MM.1S (cell line): Measurements from ENCODE around the gene FYN.

Experiments
- DNase-seq: peaks from one replicate; pipeline ENCODE4 v3.0.0-alpha.2; 2015
- H2AFZ ChIP-seq: fragments of 300-600 bp; sonication (generic); 2 replicates; pipeline ENCODE4 v1.6.0; 2016; ENCODE audit warnings: antibody characterized with exemption, low read length
- H3F3A ChIP-seq: fragments of 300-600 bp; sonication (generic); 2 replicates; pipeline ENCODE4 v1.6.1; 2016; ENCODE audit warnings: mild to moderate bottlenecking, antibody characterized with exemption, low read length, moderate library complexity, mixed read lengths; ENCODE audit not compliant: insufficient read depth
- H3K27ac ChIP-seq: fragments of 300-600 bp; sonication (generic); 2 replicates; pipeline ENCODE4 v1.5.1; 2016; ENCODE audit warnings: mild to moderate bottlenecking, low read length
- H3K27me3 ChIP-seq: fragments of 300-600 bp; sonication (generic); replicated peaks from 2 replicates; pipeline ENCODE4 v1.6.0; 2016; ENCODE audit warnings: low read length; ENCODE audit not compliant: insufficient read depth
- H3K36me3 ChIP-seq: fragments of 300-600 bp; sonication (generic); replicated peaks from 2 replicates; pipeline ENCODE4 v1.6.1; 2016; ENCODE audit warnings: mild to moderate bottlenecking, low read length, mixed read lengths; ENCODE audit not compliant: insufficient read depth
- H3K4me1 ChIP-seq: fragments of 300-600 bp; sonication (generic); 2 replicates; pipeline ENCODE4 v1.6.1; 2016; ENCODE audit warnings: low read length, mixed read lengths
- H3K4me2 ChIP-seq: fragments of 300-600 bp; sonication (generic); 2 replicates; pipeline ENCODE4 v1.6.0; 2016; ENCODE audit warnings: low read depth, low read length
- H3K4me3 ChIP-seq: fragments of 300-600 bp; sonication (generic); 2 replicates; pipeline ENCODE4 v1.5.1; 2016; ENCODE audit warnings: low read length, mixed read lengths
- H3K79me2 ChIP-seq: fragments of 300-600 bp; sonication (generic); 2 replicates; pipeline ENCODE4 v1.6.1; 2016; ENCODE audit warnings: mixed run types, low read length, mixed read lengths
- H3K9ac ChIP-seq: fragments of 300-600 bp; sonication (generic); 2 replicates; pipeline ENCODE4 v1.6.1; 2016; ENCODE audit warnings: low read length, mixed read lengths
- H3K9me2 ChIP-seq: fragments of 300-600 bp; sonication (generic); replicated peaks from 2 replicates; pipeline ENCODE4 v1.6.1; 2016; ENCODE audit warnings: mild to moderate bottlenecking, low read length, mixed read lengths; ENCODE audit not compliant: insufficient read depth
- H3K9me3 ChIP-seq: fragments of 300-600 bp; sonication (generic); replicated peaks from 2 replicates; pipeline ENCODE4 v1.6.1; 2016; ENCODE audit warnings: mild to moderate bottlenecking, low read length, mixed read lengths; ENCODE audit not compliant: insufficient read depth
- H4K20me1 ChIP-seq: fragments of 300-600 bp; sonication (generic); 2 replicates; pipeline ENCODE4 v1.6.1; 2016; ENCODE audit warnings: mild to moderate bottlenecking, low read length, moderate library complexity, mixed read lengths; ENCODE audit not compliant: insufficient read depth
- EZH2 ChIP-seq: fragments of 300-600 bp; sonication (generic); optimal IDR thresholded peaks from 2 replicates; pipeline ENCODE3; 2017; ENCODE audit warnings: low read depth, mild to moderate bottlenecking, antibody characterized with exemption, low read length, mixed read lengths
- EZH2phosphoT487 ChIP-seq: fragments of 300-600 bp; sonication (generic); IDR thresholded peaks from 2 replicates; pipeline ENCODE4 v1.6.1; 2018; ENCODE audit warnings: antibody characterized with exemption, low read length
- TF ChIP-seq, protein P1 (sequence below): fragments of 300-600 bp; sonication (generic); IDR thresholded peaks from 2 replicates; pipeline ENCODE4 v1.5.1; 2016; ENCODE audit warnings: antibody characterized with exemption, low read length, mixed read lengths

Gene FYN

GRCh38 chr6:111842891-111843290 lies 30.4 kb downstream of the FYN start:
- Histone ChIP-seq H3K27me3 (no peaks in the 10 kb centered on the region), H3K4me3 (peak overlapping the region; percentile 26), H3K4me2 (peak overlapping the region; percentile 61), H3K36me3 (no peaks in the 10 kb centered on the region), H3K9me2 (no peaks in the 10 kb centered on the region), H3K9ac (peak overlapping the region; percentile 22; the same call in 1 of the 2 replicates), H3F3A (peaks cover 37% of the 10 kb centered on the region), H3K9me3 (no peaks in the 10 kb centered on the region), H2AFZ (no peak overlapping the region), H4K20me1 (no peaks in the 10 kb centered on the region), H3K27ac (peak overlapping the region; percentile 77), H3K4me1 (peaks cover 50% of the 10 kb centered on the region), H3K79me2 (no peaks in the 10 kb centered on the region)
- TF ChIP-seq EZH2phosphoT487 (no peak), EZH2 (no peak)
- TF ChIP-seq, protein P1, sequence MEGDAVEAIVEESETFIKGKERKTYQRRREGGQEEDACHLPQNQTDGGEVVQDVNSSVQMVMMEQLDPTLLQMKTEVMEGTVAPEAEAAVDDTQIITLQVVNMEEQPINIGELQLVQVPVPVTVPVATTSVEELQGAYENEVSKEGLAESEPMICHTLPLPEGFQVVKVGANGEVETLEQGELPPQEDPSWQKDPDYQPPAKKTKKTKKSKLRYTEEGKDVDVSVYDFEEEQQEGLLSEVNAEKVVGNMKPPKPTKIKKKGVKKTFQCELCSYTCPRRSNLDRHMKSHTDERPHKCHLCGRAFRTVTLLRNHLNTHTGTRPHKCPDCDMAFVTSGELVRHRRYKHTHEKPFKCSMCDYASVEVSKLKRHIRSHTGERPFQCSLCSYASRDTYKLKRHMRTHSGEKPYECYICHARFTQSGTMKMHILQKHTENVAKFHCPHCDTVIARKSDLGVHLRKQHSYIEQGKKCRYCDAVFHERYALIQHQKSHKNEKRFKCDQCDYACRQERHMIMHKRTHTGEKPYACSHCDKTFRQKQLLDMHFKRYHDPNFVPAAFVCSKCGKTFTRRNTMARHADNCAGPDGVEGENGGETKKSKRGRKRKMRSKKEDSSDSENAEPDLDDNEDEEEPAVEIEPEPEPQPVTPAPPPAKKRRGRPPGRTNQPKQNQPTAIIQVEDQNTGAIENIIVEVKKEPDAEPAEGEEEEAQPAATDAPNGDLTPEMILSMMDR = no peak
- peak; percentile 82 for DNase-seq

DNA sequence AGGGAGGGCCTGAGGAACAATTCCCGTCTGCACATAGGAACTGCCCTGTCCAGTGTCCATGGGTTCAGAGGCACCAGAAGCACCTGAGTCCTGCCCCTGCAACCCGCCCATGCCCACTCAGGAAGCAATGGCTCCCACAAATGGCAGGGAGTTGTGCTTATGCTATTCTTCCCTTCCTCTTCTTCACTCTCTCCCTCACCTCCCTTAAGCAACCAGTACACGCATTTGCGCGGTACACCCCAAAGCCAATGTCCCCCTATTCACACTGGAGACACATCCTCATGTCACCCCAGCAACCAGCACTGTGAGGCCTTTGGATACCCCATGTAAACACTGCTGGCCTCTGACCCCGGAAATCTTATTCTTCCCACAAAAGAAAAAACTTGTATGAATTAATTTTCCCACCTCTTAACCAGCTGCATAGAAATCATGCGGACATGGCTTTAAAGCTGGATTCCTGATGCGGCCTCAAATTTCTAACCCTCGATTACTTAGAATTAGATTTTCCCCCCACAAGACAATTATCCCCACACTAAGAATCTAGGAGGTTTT lies 30.9 kb downstream of the FYN start:
- Histone ChIP-seq H3K27me3 (no peaks in the 10 kb centered on the region), H3F3A (peaks cover 37% of the 10 kb centered on the region), H3K9me3 (no peaks in the 10 kb centered on the region), H4K20me1 (no peaks in the 10 kb centered on the region), H3K36me3 (no peaks in the 10 kb centered on the region), H3K9ac (peak overlapping the region; percentile 22; the same call in 1 of the 2 replicates), H3K9me2 (no peaks in the 10 kb centered on the region), H3K27ac (peak overlapping the region; percentile 77; the same call in 1 of the 2 replicates), H2AFZ (no peak overlapping the region), H3K79me2 (no peaks in the 10 kb centered on the region), H3K4me1 (peaks cover 50% of the 10 kb centered on the region), H3K4me3 (peak overlapping the region; percentile 26; the same call in 1 of the 2 replicates), H3K4me2 (peak overlapping the region; percentile 61)
- DNase-seq = no peak
- TF ChIP-seq EZH2phosphoT487 (no peak), EZH2 (no peak)
- TF ChIP-seq, protein P1 = no peak

GRCh38 chr6:111841822-111842221 lies 31.4 kb downstream of the FYN start:
- peak overlapping the region; percentile 77; the same call in 1 of the 2 replicates for H3K27ac ChIP-seq
- H3K79me2 ChIP-seq = no peaks in the 10 kb centered on the region
- H3K9me3 ChIP-seq = no peaks in the 10 kb centered on the region
- DNase-seq = no peak
- H3K4me1 ChIP-seq = peaks cover 47% of the 10 kb centered on the region
- H3K9ac ChIP-seq = no peak overlapping the region
- H3K27me3 ChIP-seq = no peaks in the 10 kb centered on the region
- peaks cover 37% of the 10 kb centered on the region for H3F3A ChIP-seq
- no peaks in the 10 kb centered on the region for H3K36me3 ChIP-seq
- H3K4me3 ChIP-seq = no peak overlapping the region
- no peak for TF ChIP-seq EZH2phosphoT487
- TF ChIP-seq, protein P1 = no peak
- TF ChIP-seq EZH2 = no peak
- no peak overlapping the region for H2AFZ ChIP-seq
- no peaks in the 10 kb centered on the region for H4K20me1 ChIP-seq
- H3K4me2 ChIP-seq = peak overlapping the region; percentile 61; the same call in 1 of the 2 replicates
- H3K9me2 ChIP-seq = no peaks in the 10 kb centered on the region
